ENCODE measurements around the gene FLCN. TPM values are rescaled to one million over a fixed set of nuclear protein-coding genes. Genes with fewer than 3 reads are reported as not detected.

Gene FLCN
- total RNA-seq, 1 experiment from 2014 or later: 38.8 TPM

DNA sequence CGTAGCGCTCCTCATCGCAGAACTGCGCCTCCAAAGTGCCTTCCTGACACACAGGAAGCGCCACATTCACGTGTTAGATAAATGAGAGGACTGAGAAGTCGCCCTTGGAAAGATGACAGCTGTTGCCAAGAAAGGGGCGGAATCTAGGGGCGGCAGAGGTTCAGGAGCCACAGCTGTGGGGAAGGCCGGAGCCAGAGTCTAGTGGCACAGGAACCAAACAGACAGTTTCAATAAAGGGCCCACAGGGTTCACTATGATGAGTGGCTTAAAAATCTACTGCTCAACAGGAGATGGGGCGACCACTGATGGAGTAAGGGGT, 4.7 kb downstream of the FLCN start:
- Histone ChIP-seq H3K79me2 (ENCODE audit: low read depth) (peaks cover 41% of the 10 kb centered on the region), H2AFZ (no peak overlapping the region), H3K27ac (no peak overlapping the region), H4K20me1 (ENCODE audit: insufficient read depth) (peaks cover 37% of the 10 kb centered on the region), H3K36me3 (ENCODE audit: low read depth) (0 out of 2 replicates have a peak, but pooled peaks cover 19% of the 10 kb centered on the region), H3K4me3 (no peak overlapping the region), H3K9me2 (ENCODE audit: insufficient read depth) (no peaks in the 10 kb centered on the region), H3K9me3 (ENCODE audit: insufficient read depth, low read depth) (no peaks in the 10 kb centered on the region), H3K27me3 (ENCODE audit: insufficient read depth, low read depth) (no peaks in the 10 kb centered on the region), H3K4me1 (replicated peaks; ENCODE audit: insufficient read depth) (peaks cover 11% of the 10 kb centered on the region), H3F3A (ENCODE audit: insufficient read depth, low read depth) (no peaks in the 10 kb centered on the region), H3K4me2 (no peak overlapping the region)
- no TSS peak for BruUV-seq (replicated peaks)
- intact Hi-C loops (cut with micrococcal nuclease; ENCODE audit: unreplicated experiment): no loop called here
- DNase-seq: no peak
- no peak for TF ChIP-seq EZH2 (IDR thresholded peaks at IDR 0.05; ENCODE audit: low read depth)
- TF ChIP-seq, protein P1, sequence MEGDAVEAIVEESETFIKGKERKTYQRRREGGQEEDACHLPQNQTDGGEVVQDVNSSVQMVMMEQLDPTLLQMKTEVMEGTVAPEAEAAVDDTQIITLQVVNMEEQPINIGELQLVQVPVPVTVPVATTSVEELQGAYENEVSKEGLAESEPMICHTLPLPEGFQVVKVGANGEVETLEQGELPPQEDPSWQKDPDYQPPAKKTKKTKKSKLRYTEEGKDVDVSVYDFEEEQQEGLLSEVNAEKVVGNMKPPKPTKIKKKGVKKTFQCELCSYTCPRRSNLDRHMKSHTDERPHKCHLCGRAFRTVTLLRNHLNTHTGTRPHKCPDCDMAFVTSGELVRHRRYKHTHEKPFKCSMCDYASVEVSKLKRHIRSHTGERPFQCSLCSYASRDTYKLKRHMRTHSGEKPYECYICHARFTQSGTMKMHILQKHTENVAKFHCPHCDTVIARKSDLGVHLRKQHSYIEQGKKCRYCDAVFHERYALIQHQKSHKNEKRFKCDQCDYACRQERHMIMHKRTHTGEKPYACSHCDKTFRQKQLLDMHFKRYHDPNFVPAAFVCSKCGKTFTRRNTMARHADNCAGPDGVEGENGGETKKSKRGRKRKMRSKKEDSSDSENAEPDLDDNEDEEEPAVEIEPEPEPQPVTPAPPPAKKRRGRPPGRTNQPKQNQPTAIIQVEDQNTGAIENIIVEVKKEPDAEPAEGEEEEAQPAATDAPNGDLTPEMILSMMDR (conservative IDR thresholded peaks at IDR 0.05): no peak
- ChIA-PET CTCF (no interaction called here), POLR2A (ENCODE audit: unreplicated experiment) (no interaction called here)

DNA sequence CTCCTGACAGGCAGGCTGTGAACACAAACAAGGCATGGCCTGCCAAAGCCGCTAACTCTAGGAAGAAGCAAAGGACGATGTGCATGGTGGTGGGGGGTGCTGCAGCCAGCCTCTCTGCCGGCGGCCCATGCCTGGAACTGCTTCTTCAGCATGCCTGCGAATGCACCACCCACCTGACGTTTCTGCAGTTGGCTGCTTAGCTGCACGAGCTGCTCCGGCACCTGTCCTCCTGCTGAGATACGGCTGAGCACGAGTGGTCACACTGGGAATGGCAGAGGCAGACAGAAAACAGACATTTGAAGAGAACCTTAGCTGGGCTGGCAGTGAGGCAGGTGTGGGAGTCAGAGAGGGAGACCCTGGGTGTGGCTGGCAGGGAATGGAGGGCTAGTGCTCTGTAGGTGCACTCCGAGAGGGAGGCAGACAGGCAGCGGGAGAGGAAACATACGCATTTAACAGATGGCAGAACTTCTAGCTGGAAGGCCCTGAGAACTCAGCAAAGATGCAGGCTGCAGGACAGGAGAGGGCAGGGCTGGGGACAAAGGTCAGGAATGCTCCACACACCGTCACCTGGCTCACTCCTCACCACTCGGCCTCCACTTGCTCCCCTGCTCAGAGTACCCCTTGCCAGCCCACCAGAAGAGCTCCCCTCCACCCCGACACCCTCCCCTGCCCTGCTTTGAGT, 5.2 kb downstream of the FLCN start:
- no peak overlapping the region for H3K27ac ChIP-seq
- no peaks in the 10 kb centered on the region for H3F3A ChIP-seq (ENCODE audit: insufficient read depth, low read depth)
- H4K20me1 ChIP-seq (ENCODE audit: insufficient read depth): peaks cover 37% of the 10 kb centered on the region
- no peak overlapping the region for H2AFZ ChIP-seq
- H3K9me3 ChIP-seq (ENCODE audit: insufficient read depth, low read depth): no peaks in the 10 kb centered on the region
- TF ChIP-seq, protein P1 (conservative IDR thresholded peaks at IDR 0.05): no peak
- no peak for TF ChIP-seq EZH2 (IDR thresholded peaks at IDR 0.05; ENCODE audit: low read depth)
- H3K79me2 ChIP-seq (ENCODE audit: low read depth): peaks cover 38% of the 10 kb centered on the region
- no peak overlapping the region for H3K4me2 ChIP-seq
- H3K36me3 ChIP-seq (ENCODE audit: low read depth): 0 out of 2 replicates have a peak, but pooled peaks cover 19% of the 10 kb centered on the region
- H3K27me3 ChIP-seq (ENCODE audit: insufficient read depth, low read depth): no peaks in the 10 kb centered on the region
- H3K9me2 ChIP-seq (ENCODE audit: insufficient read depth): no peaks in the 10 kb centered on the region
- CTCF ChIA-PET: no interaction called here
- no peak for DNase-seq
- H3K4me1 ChIP-seq (replicated peaks; ENCODE audit: insufficient read depth): peaks cover 11% of the 10 kb centered on the region
- intact Hi-C loops (cut with micrococcal nuclease; ENCODE audit: unreplicated experiment): no loop called here
- POLR2A ChIA-PET (ENCODE audit: unreplicated experiment): no interaction called here
- BruUV-seq (replicated peaks): no TSS peak
- no peak overlapping the region for H3K4me3 ChIP-seq

DNA sequence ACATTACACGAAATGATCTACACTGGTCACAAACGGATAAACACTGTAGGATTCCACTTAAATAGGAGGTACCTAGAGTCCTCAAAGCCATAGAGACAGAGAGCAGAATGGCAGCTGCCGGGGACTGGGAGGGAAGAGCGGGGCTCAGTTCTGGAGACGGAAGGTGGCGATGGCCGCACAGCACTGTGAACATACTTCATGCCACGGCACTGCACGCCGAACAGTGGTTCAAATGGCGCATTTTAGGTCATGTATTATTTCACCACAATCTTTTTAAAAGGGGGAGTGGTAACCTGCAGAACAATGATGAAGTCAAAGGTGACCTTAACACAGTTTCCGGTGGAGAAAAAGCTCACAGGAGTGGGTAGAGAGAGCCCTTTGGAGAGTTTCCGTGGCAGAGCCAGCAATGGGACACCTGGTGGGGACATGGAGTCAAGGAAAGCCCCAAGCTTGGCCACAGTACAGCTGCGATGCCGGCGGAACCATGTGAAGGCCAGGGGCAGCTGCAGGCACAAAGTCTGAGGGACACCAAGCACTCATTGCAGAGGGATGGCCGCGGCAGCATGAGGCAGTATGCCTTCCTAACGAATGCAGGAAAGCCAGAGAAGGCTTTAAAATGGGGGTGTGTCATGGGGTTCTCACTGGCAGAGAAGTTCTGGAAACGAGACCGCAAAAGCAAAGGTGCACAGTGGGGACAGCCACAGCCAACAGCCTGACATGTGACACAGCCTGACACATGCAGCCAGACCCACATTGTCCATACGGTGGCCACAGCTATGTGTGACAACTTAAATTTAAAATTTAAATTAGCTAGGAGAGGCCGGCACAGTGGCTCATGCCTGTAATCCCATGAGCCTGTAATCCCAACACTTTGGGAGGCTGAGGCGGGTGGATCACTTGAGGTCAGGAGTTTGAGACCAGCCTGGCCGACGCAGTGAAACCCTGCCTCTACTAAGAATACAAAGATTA, 7.3 kb downstream of the FLCN start:
- peaks cover 21% of the 10 kb centered on the region for H4K20me1 ChIP-seq (ENCODE audit: insufficient read depth)
- H3K27me3 ChIP-seq (ENCODE audit: insufficient read depth, low read depth): no peaks in the 10 kb centered on the region
- no peak overlapping the region for H3K4me2 ChIP-seq
- H3K36me3 ChIP-seq (ENCODE audit: low read depth): peaks cover 30% of the 10 kb centered on the region; the same call in 1 of the 2 replicates
- no peak overlapping the region for H2AFZ ChIP-seq
- H3K79me2 ChIP-seq (ENCODE audit: low read depth): peaks cover 19% of the 10 kb centered on the region
- no peaks in the 10 kb centered on the region for H3K4me1 ChIP-seq (replicated peaks; ENCODE audit: insufficient read depth)
- H3K27ac ChIP-seq: no peak overlapping the region
- BruUV-seq (replicated peaks): no TSS peak
- ChIA-PET POLR2A (ENCODE audit: unreplicated experiment) (interaction anchor here (0.8 kb wide), 1 partner anchor 231 kb away, joined by 3 read pairs; no protein-coding TSS in a partner anchor), CTCF (no interaction called here)
- TF ChIP-seq, protein P1 (conservative IDR thresholded peaks at IDR 0.05): no peak
- TF ChIP-seq EZH2 (IDR thresholded peaks at IDR 0.05; ENCODE audit: low read depth): no peak
- H3K9me2 ChIP-seq (ENCODE audit: insufficient read depth): no peaks in the 10 kb centered on the region
- no peak overlapping the region for H3K4me3 ChIP-seq
- no peaks in the 10 kb centered on the region for H3K9me3 ChIP-seq (ENCODE audit: insufficient read depth, low read depth)
- no peaks in the 10 kb centered on the region for H3F3A ChIP-seq (ENCODE audit: insufficient read depth, low read depth)
- DNase-seq: no peak
- intact Hi-C loops (cut with micrococcal nuclease; ENCODE audit: unreplicated experiment): no loop called here

Measured in PC-9 (cell line).